ENCODE data around the gene TMEM132D.

- TF ChIP-seq CTCF (IDR thresholded peaks at IDR 0.05; ENCODE audit: low read depth, low read length, missing input control) (no peak), TAF1 (conservative IDR thresholded peaks at IDR 0.05) (no peak), RAD21 (IDR thresholded peaks at IDR 0.05) (no peak), GABPA (IDR thresholded peaks at IDR 0.05 in 1 of 2, conservative IDR thresholded peaks at IDR 0.05 in 1 of 2) (no peak), JUND (IDR thresholded peaks at IDR 0.05) (no peak), ZBTB33 (IDR thresholded peaks at IDR 0.05) (no peak), REST (IDR thresholded peaks at IDR 0.05) (no peak)
Measured at GRCh38 chr12:129599406-129599805, 304.4 kb downstream of the TMEM132D start.

Data from liver (tissue), 3 donors.